GM18858 (cell line): ENCODE data around the gene PPP1R12A.
"Not testable (repeated sequence)": the region's sequence is repeated elsewhere in the genome, so short reads cannot be mapped to it uniquely, and the experiment has no call there.

Source experiments
- ATAC-seq: cut with Tn5 transposase; IDR thresholded peaks from one replicate; pipeline ENCODE4 v1.9.1; 2021; ENCODE audit not compliant: unreplicated experiment

Gene PPP1R12A

DNA sequence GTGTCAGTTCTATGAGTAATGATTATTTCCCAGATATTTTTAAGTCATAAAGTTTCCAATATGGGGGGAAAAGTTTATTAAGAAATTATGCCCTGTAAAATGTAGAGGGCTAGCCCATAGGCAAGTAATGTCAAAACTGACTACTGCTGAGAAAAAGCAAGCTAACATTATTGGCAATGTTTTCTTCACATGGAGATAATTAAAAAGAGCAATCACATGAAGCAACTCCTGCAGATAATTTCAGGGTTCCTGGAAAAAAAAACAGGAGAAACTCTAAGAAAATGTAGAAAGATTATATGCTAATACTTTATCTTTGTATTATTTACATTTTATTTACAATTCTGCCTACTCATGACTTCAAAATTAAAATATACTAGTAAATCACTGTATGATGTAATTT is 39.8 kb downstream of the PPP1R12A start:
- no peak for ATAC-seq

DNA sequence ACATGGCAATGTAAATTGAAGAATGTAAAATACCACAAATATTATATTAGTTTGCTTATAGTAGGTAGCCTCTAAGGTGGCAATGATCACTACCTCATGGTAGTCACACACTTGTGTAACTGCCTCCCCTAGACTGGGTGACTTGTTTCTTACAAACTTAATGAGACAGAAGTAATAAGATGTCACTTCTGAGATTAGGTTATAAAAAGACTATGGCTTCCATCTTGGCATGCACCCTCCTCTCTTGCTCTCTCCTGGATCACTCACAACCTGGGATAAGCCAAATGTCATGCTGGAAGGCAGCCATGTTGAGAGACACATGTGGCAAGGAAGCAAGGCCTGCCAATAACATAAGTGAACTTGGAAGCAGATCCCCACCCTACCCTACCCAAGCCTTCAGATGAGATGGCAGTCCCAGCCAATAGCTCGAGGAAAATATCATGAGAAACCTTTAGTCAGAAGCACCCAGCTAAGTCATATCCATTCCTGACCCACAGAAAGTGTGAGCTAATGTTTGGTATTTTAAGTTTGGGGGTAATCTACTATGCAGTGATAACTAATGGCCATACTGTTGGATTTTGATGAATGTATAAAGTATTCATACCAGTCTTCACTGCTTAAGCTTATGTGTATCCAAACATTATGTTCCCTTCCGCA is 43.3 kb downstream of the PPP1R12A start:
- no peak for ATAC-seq

DNA sequence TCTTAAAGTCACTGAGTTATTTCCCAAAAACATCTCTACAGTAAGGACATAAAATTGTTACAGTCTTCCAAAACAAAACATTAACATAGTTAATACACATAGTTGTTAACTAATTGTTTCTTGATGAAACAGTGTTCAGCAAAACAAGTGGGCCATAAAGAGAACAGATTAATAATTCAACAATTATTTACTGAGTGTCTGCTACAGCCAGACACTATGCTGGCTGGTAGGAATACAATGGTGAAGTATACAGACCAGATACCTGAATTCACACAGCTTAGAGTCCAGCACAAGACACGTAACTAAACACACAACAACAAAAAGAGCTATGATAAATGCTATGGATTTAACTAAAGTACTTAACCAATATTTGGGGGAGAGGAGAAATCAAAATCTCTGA is 47.0 kb downstream of the PPP1R12A start:
- ATAC-seq: no peak

DNA sequence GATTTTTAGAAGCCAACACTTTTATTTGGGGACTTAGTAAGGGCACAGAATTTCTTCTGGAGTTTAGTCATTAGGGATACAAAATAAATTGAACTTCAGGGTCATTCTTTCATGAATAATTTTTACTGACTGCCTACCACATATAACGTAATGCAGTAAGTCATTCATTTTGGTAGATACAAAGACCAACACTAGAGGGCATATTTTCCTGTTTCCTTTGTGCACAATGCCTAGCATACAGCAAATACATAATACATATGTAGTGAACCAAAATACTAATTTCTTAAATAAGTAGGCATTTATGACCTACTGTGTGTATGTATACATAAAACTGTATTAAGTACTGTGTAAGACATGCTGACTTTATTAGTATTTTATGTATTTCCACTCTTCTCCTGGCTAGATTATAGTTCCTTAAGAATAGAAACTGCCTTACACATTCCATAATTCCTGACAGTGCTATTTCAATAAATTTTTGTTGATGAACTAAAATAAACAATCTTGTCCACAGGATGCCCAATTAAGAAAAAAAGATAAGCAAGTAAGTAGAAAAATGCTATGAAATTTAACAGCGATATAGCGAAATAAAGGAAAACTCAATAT is 47.9 kb downstream of the PPP1R12A start:
- peak; percentile 67 for ATAC-seq

DNA sequence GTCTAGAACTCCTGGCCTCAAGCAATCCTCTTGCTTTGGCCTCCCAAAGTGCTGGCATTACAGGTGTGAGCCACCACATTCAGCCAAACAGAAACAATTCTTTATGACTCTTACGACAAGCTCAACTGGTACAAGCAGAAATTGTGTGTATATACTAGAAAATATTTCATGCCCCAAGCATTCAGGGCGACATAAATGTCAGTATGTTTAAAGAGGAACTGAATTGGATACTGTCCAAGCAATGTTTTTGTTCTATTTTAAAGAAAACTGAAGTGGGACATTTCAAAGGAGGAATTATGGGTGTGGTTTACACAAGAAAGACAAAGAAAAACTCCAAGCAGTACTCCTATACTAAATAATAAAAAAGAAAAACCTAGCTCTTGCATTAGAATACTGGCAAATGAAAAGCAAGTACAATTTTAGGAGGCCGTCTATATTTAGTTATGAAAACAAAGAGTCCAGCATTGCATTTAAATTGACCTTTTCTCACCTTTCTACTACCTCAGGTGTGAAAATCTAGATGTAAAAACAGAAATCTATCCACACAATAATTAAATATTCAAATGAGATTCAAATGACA is 48.9 kb downstream of the PPP1R12A start:
- no peak for ATAC-seq

DNA sequence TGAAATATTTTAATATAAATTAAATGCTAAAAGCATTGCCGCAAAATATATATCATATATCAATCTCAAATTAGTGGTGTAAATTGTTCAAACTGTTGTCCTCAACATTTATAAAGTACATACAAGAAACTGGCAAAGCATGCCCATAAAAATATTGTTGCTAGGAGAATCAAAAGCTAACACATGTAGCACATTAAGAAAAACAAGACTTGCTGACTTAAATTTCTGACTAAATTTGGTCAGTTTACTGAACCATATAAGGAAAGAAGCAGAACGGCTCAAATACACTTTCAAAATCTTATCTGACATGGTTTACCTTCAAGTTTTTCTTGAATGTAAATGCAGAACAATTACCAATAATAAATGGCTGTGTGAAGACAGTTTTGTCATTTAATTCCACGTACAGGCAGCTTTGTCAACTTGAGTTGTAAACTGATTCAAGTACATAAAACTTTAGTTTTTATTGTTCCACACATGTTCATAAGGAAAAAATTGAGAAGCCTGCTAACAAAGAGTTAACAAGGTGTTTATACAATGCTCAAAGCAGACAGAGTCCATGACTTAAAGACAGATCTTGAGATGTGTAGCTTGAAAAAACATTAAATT is 50.4 kb downstream of the PPP1R12A start:
- ATAC-seq: no peak

DNA sequence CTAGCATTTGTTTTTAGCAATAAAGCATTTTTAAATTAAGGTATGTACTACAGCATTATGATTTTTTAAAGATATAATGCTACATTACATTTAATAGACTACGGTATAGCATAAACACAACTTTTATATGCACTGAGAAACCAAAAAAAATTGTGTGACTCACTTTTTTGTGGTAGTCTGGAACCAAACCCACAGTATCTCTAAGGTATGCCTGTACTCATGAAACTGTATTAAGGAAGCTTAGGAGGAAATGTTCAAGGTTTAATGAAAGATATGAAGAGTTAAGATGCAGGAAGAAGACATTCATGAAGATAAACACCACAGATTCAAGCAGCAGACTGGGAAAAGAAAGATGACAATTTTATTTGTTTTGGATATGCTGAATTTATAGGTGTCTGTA is 51.7 kb downstream of the PPP1R12A start:
- ATAC-seq: no peak

DNA sequence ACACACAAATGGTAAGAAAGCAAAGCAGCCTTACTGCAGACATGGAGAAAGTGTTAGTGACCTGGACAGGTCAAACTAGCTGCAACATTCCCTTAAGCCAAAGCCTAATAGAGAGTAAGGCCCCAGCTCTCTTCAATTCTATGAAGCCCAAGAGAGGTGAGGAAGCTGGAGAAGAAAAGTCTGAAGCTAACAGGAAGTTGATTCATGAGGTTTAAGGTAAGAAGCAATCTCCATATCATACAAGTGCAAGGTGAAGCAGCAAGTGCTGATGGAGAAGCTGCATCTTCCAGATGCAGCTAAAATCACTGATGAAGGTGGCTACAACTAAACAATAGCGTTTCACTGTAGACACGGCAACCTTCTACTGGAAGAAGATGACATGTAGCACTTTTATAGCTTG is 53.5 kb downstream of the PPP1R12A start:
- ATAC-seq: no peak

DNA sequence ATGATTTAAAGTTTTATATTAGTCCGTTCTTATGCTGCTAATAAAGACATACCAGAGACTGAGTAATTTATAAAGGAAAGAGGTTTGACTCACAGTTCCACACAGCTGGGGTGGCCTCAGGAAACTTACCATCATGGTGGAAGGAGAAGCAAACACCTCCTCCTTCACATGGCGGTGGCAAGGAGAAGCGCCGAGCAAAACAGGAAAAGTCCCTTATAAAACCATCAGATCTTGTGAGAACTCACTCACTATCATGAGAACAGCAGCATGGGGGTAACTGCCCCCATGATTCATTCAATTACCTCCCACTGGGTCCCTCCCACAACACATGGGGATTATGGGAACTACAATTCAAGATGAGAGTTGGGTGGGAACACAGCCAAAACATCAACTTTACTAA is 56.4 kb downstream of the PPP1R12A start:
- not testable (repeated sequence) for ATAC-seq

DNA sequence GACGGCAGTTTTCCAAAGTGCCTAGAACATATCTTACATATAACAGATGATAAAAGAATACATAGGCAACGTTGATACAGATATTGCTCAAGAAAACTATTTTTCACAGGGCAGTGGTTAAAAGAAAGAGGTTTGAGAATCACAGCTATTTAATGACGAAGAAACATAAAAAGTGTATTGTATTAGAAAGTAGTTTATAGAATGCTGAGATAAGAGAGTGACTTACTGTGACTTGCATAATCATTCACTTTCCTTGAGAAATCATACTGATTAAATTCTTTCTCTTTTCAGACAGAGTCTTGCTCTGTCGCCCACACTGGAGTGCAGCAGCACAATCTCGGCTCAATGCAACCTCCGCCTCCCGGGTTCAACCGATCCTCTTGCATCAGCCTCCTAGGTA is 57.7 kb downstream of the PPP1R12A start:
- no peak for ATAC-seq

DNA sequence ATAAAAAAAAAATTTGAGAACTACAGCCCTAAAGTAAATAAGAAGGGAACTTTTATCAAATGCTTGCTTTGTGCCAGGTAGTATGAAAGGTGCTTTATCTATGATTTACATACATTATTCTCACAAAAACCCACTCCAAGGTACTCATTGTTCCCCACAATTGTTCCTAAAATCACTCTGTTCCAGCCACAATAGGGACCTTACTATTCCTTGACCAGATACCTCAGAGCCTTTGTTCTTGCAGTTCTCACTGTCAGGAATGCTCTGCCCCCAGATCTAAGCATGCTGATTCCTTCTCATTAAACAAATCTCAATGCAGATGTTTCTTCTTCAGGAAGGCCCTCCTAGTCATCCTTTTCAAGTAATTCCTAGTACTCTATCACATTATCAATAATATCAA is 60.2 kb downstream of the PPP1R12A start:
- no peak for ATAC-seq

DNA sequence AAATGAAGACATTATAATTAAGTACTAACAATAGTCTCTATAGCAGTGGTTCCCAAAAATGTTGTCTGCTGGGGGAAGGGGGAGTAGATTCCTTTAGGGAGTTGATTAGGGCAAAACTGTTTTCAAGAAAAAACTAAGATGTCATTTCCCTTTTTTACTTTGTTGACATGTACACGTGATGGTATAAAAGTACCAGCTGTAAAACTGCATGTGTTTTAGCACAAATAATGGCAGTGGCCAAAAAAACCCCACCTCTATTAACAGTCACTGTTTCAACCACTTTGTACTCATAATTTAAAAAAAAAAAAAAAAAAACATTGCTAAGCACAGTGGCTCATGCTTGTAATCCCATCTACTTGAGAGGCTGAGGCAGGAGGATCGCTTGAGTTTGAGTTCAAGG is 61.7 kb downstream of the PPP1R12A start:
- peak; percentile 67 for ATAC-seq

DNA sequence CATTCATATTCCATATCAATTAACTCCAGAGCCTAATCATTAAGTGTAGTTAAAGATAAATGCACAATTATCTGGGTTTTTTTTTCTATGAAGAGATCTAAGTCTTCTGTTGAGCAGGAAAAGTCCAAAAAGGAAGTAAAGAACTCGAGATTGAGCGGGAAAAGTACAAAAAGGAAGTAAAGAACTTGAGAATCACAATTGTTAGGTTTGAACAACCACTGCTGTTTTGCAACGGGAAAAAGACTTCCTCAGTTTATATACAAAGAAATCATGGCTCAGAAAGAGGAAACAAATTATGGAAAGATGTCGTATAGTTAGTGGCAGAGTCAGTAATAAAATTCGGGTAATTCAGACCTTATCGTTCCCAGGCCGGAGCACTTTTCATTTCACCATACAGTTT is 63.3 kb downstream of the PPP1R12A start:
- no peak for ATAC-seq

DNA sequence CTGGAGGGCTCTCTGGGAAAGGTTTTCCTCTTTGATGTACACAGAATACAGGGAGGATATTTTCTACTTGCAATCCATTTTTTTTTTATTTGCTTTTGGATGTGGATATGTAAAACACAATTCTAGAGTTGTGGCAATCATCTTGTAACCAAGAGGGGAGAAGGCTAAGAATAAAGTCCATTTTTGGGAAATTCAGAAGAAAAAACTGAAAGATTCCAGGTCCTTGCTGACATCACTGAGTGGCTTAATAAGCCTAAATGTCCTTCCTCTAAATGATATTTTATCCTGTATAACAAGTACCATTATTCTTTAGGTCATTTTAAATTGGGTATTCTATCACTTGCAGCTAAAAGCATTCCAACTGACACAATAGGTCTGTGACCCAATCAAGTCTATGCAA is 64.0 kb downstream of the PPP1R12A start:
- ATAC-seq: no peak

DNA sequence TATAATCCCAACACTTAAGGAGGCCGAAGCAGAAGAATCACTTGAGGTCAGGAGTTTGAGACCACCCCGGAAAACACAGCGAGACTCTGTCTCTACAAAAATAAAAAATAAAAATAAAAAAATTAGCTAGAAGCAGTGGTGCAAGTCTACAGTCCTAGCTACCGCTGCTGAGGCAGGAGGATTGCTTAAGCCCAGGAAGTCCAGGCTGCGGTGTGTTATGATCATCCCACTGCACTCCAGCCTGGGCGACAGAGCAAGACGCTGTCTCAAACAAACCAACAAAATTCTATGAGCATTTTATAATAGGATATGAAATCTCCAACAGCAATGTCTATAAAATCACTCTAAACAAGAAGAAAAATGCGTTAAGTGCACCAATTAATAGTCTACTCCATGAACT is 75.3 kb downstream of the PPP1R12A start:
- ATAC-seq: no peak

DNA sequence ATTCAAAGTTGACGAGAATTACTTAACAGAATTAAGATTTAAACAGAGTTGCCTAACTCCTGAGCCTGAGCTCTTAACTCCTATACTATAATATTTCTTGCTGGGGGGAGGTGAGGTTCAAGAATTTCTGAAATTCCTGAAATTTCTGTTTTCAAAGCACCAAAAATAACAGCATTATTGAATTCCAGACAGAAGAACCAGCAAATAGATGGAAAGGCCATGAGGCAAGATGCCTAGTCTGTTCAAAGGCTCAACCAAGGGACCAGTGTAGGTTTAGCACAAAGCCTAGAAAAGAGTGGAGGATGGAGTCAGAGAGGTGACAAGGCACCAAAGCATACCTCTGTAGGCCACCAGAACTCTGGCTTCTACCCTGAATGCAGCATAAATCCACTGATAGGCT is 76.4 kb downstream of the PPP1R12A start:
- ATAC-seq: no peak

DNA sequence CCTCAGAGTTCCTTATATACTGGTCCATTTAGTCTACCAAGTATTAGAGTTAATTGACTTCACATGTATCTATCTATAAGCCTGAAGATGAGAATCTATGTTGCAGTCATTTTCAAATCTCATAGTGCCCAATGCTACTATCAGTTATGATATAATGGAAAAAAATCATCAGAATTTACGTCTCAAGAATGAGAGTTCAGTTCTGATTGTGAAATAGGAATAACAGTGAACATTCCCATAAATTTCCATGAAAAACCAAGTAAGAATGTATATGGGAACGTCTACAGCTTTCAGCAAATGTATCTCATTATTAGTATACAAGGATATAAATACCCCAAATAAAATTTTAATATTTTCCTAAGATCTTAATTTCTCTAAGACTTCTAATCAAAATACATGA is 77.2 kb downstream of the PPP1R12A start:
- ATAC-seq: no peak

DNA sequence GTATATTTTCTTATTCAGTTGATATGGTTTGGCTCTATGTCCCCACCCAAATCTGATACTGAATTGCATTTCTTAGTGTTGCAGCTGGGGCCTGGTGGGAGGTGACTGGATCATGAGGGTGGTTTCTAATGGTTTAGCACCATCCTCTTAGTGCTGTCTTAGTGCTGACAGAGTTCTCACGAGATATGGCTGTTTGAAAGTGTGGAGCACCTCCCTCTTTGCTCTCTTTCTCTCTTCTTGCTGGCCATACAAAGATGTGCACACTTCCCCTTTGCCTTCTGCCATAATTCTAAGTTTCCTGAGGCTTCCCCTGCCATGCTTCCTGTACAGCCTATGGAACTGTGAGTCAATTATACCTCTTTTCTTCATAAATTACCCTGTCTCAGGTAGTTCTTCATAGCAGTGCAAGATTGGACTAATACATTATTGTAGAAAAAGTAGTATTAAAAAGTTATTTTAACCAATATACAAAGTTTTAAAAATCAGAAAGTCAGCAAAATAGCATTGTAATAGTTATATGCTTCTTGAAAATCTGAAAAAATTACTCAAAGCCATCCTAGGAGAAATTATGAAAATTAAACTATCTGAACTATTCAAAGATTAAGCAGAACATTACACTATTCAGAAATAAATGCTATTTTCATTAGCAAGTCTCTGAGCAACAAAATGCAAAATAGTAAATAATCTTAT is 84.1 kb downstream of the PPP1R12A start:
- ATAC-seq: no peak

DNA sequence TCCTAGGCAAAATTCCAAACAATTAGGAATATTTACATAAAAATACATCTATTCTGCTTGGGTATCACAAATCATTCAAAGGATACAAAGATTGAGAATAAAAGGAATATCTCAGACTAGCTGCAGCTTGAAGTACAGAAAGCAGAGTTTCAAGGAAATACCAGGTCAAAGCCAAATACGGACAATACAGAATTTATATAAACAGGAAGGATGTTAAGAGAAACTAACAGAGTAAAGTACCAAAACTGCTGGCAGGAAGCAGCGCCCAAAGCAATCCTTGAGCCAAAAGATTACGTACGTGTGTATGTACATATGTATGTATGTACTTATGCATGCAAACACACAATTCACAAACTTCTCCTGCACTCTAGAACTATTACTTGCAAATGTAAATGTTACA is 86.6 kb downstream of the PPP1R12A start:
- no peak for ATAC-seq

DNA sequence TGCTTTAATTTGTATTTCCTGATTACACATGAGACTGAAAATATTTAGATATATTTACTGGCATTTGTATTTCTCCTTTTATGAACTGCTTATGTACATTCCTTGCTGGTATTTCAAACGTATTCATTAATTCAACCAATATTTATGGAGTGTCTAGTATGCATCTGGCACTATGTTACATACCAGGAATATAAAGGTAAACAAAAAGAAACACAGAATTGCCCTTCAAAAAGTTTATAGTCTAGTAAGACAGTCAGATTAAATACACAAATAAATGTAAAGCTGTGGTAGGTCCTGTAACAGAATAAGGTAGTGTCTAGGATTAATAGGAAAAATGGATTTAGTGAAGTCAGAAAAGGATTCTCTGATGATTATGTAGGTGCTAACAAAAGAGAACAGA is 87.5 kb downstream of the PPP1R12A start:
- no peak for ATAC-seq

DNA sequence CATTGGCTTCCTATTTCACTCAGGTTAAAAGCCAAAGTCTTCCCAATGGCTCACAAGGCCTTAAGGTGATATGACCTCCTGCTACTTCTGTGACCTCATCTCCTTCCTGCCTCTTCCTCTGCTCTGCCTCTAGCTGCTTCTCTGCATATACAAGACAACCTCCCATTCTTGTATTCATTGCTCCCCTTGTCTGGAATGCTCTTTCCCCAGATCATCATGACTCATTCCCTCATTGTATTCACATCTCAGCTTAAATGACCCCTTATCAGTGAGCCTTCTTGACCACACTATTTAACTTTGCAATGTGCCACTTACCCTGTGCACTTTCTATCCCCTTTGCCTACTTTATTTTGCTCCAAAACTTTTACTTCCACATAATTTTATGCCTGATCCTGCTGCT is 90.2 kb downstream of the PPP1R12A start:
- ATAC-seq: no peak

DNA sequence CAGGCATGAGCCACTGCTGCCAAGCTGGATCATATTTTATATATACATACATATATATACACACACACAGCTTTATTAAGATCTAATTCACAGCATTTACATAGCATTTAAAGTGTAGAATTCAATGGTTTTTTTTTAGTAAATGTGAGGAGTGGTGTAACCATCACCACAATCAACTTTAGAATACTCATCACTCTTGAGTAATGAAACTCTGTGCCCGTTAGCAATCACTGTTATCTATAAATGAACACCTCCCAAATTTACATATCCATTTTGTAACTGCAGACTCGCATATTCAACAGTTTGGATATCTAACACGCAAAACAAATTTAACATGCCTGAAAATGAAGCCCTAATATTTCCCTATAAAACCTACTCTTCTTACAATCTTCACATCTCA is 90.9 kb downstream of the PPP1R12A start:
- ATAC-seq: no peak
